RWPE2 (cell line): Measurements from ENCODE around the gene BCL2L12.
A peak's percentile ranks its signal among the peaks of the same experiment; 100 is the strongest.

Experiments used
- ATAC-seq: fragments of 200-7000 bp; cut with Tn5 transposase; 3 replicates; pipeline ENCODE4 v1.9.1; 2021; ENCODE audit warnings: low read depth
- DNase-seq: peaks from one replicate; pipeline ENCODE4 v3.0.0-alpha.2; 2020; ENCODE audit warnings: low spot score
- H3K27ac ChIP-seq: fragments of 450-650 bp; 2 replicates; pipeline ENCODE4 v1.5.1; 2017; ENCODE audit warnings: mild to moderate bottlenecking; ENCODE audit not compliant: poor library complexity, severe bottlenecking
- H3K27me3 ChIP-seq: fragments of 250-450 bp; sonication (Bioruptor Pico); 2 replicates; pipeline ENCODE4 v1.5.1; 2021; ENCODE audit warnings: mild to moderate bottlenecking, moderate library complexity; ENCODE audit not compliant: insufficient read depth, poor library complexity, severe bottlenecking
- H3K36me3 ChIP-seq: fragments of 250-450 bp; sonication (Bioruptor Pico); 2 replicates; pipeline ENCODE4 v1.5.1; 2020; ENCODE audit warnings: low read depth, mild to moderate bottlenecking, moderate library complexity
- H3K4me1 ChIP-seq: fragments of 250-450 bp; sonication (Bioruptor Pico); 2 replicates; pipeline ENCODE4 v1.5.1; 2021; ENCODE audit warnings: mild to moderate bottlenecking, moderate library complexity; ENCODE audit not compliant: insufficient read depth, poor library complexity, severe bottlenecking
- H3K4me3 ChIP-seq: fragments of 250-450 bp; sonication (Bioruptor Pico); 2 replicates; pipeline ENCODE4 v1.5.1; 2021; ENCODE audit warnings: mild to moderate bottlenecking, moderate library complexity; ENCODE audit not compliant: severe bottlenecking
- H3K9me3 ChIP-seq: fragments of 250-450 bp; sonication (Bioruptor Pico); 2 replicates; pipeline ENCODE4 v1.5.1; 2021; ENCODE audit warnings: mild to moderate bottlenecking, moderate library complexity; ENCODE audit not compliant: severe bottlenecking
- CTCF ChIP-seq: fragments of 450-650 bp; IDR thresholded peaks from one replicate; pipeline ENCODE4 v1.5.1; 2017; ENCODE audit warnings: mild to moderate bottlenecking, moderate library complexity; ENCODE audit not compliant: poor library complexity, severe bottlenecking

BCL2L12 gene

GRCh38 chr19:49666120-49666444 is 349 bp downstream of the BCL2L12 start:
- Histone ChIP-seq H3K4me3 (peak overlapping the region; percentile 62), H3K27ac (peak overlapping the region; percentile 83), H3K36me3 (peaks cover 29% of the 10 kb centered on the region), H3K27me3 (no peaks in the 10 kb centered on the region), H3K9me3 (no peaks in the 10 kb centered on the region), H3K4me1 (no peaks in the 10 kb centered on the region)
- no peak for DNase-seq
- TF ChIP-seq CTCF: peak; percentile 6
- peak; percentile 6; the same call in 2 of the 3 replicates for ATAC-seq

GRCh38 chr19:49667473-49667872 is 1.7 kb downstream of the BCL2L12 start:
- DNase-seq (no peak), ATAC-seq (no peak)
- Histone ChIP-seq H3K9me3 (no peaks in the 10 kb centered on the region), H3K27ac (peak overlapping the region; percentile 83), H3K36me3 (peaks cover 15% of the 10 kb centered on the region), H3K4me3 (no peak overlapping the region), H3K4me1 (no peaks in the 10 kb centered on the region), H3K27me3 (no peaks in the 10 kb centered on the region)
- TF ChIP-seq CTCF: no peak

GRCh38 chr19:49669516-49669915 is 3.8 kb downstream of the BCL2L12 start:
- ATAC-seq (no peak), DNase-seq (no peak)
- no peak for TF ChIP-seq CTCF
- no peaks in the 10 kb centered on the region for H3K9me3 ChIP-seq
- H3K4me3 ChIP-seq: no peak overlapping the region
- H3K36me3 ChIP-seq: peaks cover 11% of the 10 kb centered on the region
- H3K27ac ChIP-seq: no peak overlapping the region
- no peaks in the 10 kb centered on the region for H3K4me1 ChIP-seq
- H3K27me3 ChIP-seq: no peaks in the 10 kb centered on the region

- peaks cover 11% of the 10 kb centered on the region for H3K36me3 ChIP-seq
- TF ChIP-seq CTCF: peak; percentile 91
- no peaks in the 10 kb centered on the region for H3K27me3 ChIP-seq
- no peak overlapping the region for H3K27ac ChIP-seq
- no peak for ATAC-seq
- no peaks in the 10 kb centered on the region for H3K4me1 ChIP-seq
- DNase-seq: no peak
- H3K4me3 ChIP-seq: no peak overlapping the region
- H3K9me3 ChIP-seq: no peaks in the 10 kb centered on the region
These were observed 6.6 kb downstream of the BCL2L12 start for GRCh38 chr19:49672131-49672919.

- Histone ChIP-seq H3K27me3 (no peaks in the 10 kb centered on the region), H3K4me3 (peak overlapping the region; percentile 25), H3K27ac (peak overlapping the region; percentile 82), H3K4me1 (peaks cover 2% of the 10 kb centered on the region), H3K9me3 (no peaks in the 10 kb centered on the region), H3K36me3 (peaks cover 15% of the 10 kb centered on the region)
- DNase-seq (no peak), ATAC-seq (0 out of 3 replicates have a peak, but pooled peaks have one; percentile 6)
- no peak for TF ChIP-seq CTCF
These were observed 10.5 kb downstream of the BCL2L12 start for GRCh38 chr19:49676136-49676783.
